Measurements from ENCODE around the gene CHST15.

- TF ChIP-seq CTCF (IDR thresholded peaks at IDR 0.05) (no peak), POLR2A (IDR thresholded peaks at IDR 0.05) (no peak)
Observed at GRCh38 chr10:124040451-124041188, 52.8 kb downstream of the CHST15 start.

All from adrenal gland (tissue), 5 donors.